ENCODE measurements around the gene MMP11.

GRCh38 chr22:23822101-23822671, 49.5 kb downstream of the MMP11 start:
- no peak for TF ChIP-seq CTCF (IDR thresholded peaks at IDR 0.05)
- TF ChIP-seq ZFX (IDR thresholded peaks at IDR 0.05; ENCODE audit: borderline replicate concordance): no peak
